PFSK-1 (cell line): Measurements from ENCODE around the gene DENND1B.

Experiments used
- POLR2AphosphoS5 ChIP-seq: IDR thresholded peaks from 2 replicates; pipeline ENCODE4 v1.6.1; 2012; ENCODE audit warnings: low read depth, mild to moderate bottlenecking, control low read depth, low read length, moderate library complexity
- REST ChIP-seq, 2 experiments: IDR thresholded peaks; 2 replicates each; pipeline versions ENCODE4 v1.6.1 to v1.8.0; 2011 to 2012; ENCODE audit warnings: low read depth in 2 of 2, low read length in 2 of 2, control low read depth in 1 of 2, inconsistent platforms in 1 of 2, mild to moderate bottlenecking in 1 of 2, moderate library complexity in 1 of 2; ENCODE audit not compliant: insufficient read depth in 1 of 2
- TAF1 ChIP-seq: IDR thresholded peaks from 2 replicates; pipeline ENCODE4 v1.6.1; 2012; ENCODE audit warnings: low read length, control low read depth, borderline replicate concordance; ENCODE audit not compliant: insufficient read depth

GRCh38 chr1:197692965-197693364 lies 82.3 kb downstream of the DENND1B start:
- TF ChIP-seq POLR2AphosphoS5 (no peak), TAF1 (no peak), REST (IDR thresholded peaks at IDR 0.05; ENCODE audit: insufficient read depth in 1 of 2, low read depth in 2 of 2, low read length in 2 of 2) (no peak)
